Measurements from ENCODE around the gene GUCY1A2.
"Not testable (repeated sequence)": the region's sequence is repeated elsewhere in the genome, so short reads cannot be mapped to it uniquely, and the experiment has no call there.

Gene GUCY1A2

GRCh38 chr11:106787454-106787853 lies 230.8 kb downstream of the GUCY1A2 start:
- TF ChIP-seq CTCF (IDR thresholded peaks at IDR 0.05; ENCODE audit: control insufficient read depth, insufficient read depth, low read depth, low read length, missing control alignments), result no peak
- no peak overlapping the region for H3K4me3 ChIP-seq (ENCODE audit: control insufficient read depth, low read depth, low read length)
- DNase-seq (ENCODE audit: low read depth), result no peak

DNA sequence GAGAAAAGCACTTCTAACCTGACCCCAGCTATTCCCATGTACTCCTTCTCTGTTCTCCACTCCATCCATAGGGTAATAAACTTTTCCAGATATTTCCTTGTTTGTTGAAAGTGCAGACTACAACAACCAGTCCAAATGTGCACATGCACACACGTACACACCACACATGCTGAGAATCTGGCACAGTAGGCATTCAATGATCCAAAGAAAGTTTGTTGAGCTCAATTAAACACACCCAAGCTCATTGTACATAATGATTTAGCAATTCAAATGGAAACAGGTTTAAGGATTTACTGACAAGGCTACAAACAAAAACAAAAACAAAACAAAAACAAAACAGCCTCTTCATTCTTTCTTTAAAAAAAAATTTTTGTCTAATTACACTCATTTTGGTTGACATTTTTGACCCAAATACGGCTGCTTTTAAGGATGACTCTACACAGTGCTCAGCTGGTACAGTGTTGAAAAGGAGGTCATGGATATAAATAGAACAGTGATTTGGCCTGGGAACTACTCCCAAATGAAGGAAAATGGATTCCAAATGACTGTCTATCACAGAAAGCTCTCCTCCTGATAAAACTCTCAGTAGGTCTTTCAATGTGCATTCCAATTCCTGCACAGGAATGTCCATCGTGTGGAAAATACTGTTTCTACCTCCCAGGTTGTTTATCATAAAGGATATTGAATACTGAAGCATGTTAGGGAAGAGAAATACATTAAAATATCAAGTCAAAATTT lies 232.2 kb downstream of the GUCY1A2 start:
- DNase-seq (ENCODE audit: low read depth), result no peak

DNA sequence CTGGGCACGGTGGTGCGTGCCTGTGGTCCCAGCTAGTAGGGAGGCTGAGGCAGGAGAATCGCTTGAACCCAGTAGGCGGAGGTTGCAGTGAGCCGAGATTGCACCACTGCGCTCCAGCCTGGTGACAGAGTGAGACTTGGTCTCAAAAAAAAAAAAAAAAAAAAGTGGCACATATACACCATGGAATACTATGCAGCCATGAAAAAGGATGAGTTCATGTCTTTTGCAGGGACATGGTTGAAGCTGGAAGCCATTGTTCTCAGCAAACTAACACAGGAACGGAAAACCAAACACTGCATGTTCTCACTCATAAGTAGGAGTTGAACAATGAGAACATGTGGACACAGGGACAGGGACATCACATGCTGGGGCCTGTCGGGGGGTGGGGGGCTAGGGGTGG lies 241.0 kb downstream of the GUCY1A2 start:
- DNase-seq (ENCODE audit: low read depth); H3K4me3 ChIP-seq (ENCODE audit: control insufficient read depth, low read depth, low read length): not testable (repeated sequence)

More for the DNA sequence above, 232.2 kb downstream of the GUCY1A2 start:
- no peak overlapping the region for H3K4me3 ChIP-seq (ENCODE audit: control insufficient read depth, low read depth, low read length)
- TF ChIP-seq CTCF (IDR thresholded peaks at IDR 0.05; ENCODE audit: control insufficient read depth, insufficient read depth, low read depth, low read length, missing control alignments), result no peak

- no peak for DNase-seq (ENCODE audit: low read depth)
- no peak for TF ChIP-seq CTCF (IDR thresholded peaks at IDR 0.05; ENCODE audit: control insufficient read depth, insufficient read depth, low read depth, low read length, missing control alignments)
- H3K4me3 ChIP-seq (ENCODE audit: control insufficient read depth, low read depth, low read length), result no peak overlapping the region
Observed at GRCh38 chr11:106770489-106771085, 247.7 kb downstream of the GUCY1A2 start.

DNA sequence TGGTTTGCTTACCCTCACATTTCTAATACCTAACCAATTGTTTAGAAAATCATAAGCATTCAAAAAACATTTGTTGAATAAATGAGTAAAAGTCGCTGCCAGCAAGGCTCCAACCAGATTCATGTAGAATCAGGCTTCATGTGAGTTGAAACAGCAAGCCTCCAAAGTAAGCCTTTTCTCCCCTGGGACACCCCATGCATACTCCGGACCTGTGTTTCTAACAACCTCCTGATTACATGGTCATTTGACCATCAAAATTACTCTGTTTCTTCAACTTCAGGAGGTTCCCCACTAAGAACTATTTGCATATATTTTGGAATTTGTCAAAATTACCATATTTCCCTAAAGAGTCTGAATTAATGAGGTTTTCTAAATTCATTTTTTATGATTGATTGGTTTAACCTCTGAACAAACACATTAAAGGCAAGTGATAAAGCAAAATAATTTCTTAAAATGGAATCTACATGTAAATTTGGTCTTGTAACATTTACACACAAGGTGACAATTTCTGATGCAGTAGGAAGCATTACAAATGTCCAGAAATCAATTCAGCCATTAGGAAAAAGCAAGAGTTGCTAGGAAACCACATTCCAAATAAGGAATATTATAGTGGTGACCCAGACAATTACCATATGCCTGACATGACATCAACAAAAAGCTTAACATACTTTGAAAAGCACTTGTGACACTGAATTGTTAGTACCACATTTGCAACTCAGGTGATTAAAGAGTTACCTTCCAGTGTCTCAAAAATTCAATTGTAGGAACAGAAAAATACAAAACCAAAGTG lies 252.6 kb downstream of the GUCY1A2 start:
- no peak for DNase-seq (ENCODE audit: low read depth)
- TF ChIP-seq CTCF (IDR thresholded peaks at IDR 0.05; ENCODE audit: control insufficient read depth, insufficient read depth, low read depth, low read length, missing control alignments), result no peak
- no peak overlapping the region for H3K4me3 ChIP-seq (ENCODE audit: control insufficient read depth, low read depth, low read length)

GRCh38 chr11:106763501-106763900 lies 254.8 kb downstream of the GUCY1A2 start:
- no peak overlapping the region for H3K4me3 ChIP-seq (ENCODE audit: control insufficient read depth, low read depth, low read length)
- no peak for DNase-seq (ENCODE audit: low read depth)
- TF ChIP-seq CTCF (IDR thresholded peaks at IDR 0.05; ENCODE audit: control insufficient read depth, insufficient read depth, low read depth, low read length, missing control alignments), result no peak

DNA sequence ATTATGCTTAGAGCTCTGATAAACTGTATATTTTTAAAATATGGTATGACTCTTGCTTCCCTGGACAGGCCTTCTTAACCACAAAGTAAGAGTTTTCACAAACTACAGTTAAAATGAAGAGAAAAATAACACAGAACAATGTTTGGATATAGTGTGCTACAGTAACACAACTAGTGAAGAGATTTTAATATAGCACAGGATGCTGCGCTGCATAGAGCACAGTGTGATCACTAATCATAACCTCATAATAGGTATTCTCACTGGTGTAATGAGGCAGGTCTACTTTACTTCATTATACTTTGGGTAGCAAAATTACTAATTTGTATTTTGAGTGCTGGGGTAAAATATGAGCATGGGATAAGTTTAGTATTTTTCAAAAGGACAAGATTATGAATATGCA lies 256.5 kb downstream of the GUCY1A2 start:
- no peak for DNase-seq (ENCODE audit: low read depth)
- no peak for TF ChIP-seq CTCF (IDR thresholded peaks at IDR 0.05; ENCODE audit: control insufficient read depth, insufficient read depth, low read depth, low read length, missing control alignments)
- no peak overlapping the region for H3K4me3 ChIP-seq (ENCODE audit: control insufficient read depth, low read depth, low read length)

All from AG09309 (cell line).